Smooth muscle cell (in vitro differentiated cells): ENCODE data around the gene ARHGAP21. TPM values are rescaled to one million over a fixed set of nuclear protein-coding genes. Genes with fewer than 3 reads are reported as not detected.

Experiments
- DNase-seq: peaks from one replicate; lab custom pipeline; 2025; ENCODE audit not compliant: unreplicated experiment; lab: John Stamatoyannopoulos, UW
- H2AFZ ChIP-seq: fragments of 200-600 bp; sonication (generic); 2 replicates; pipeline ENCODE4 v1.6.0; 2016; ENCODE audit warnings: antibody characterized with exemption, low read depth, mild to moderate bottlenecking
- H3F3A ChIP-seq: fragments of 200-600 bp; sonication (generic); 2 replicates; pipeline ENCODE4 v1.6.0; 2017; ENCODE audit warnings: antibody characterized with exemption, low read depth
- H3K27ac ChIP-seq: fragments of 200-600 bp; sonication (generic); 2 replicates; pipeline ENCODE4 v1.5.1; 2016; ENCODE audit warnings: low read depth, mild to moderate bottlenecking
- H3K27me3 ChIP-seq: fragments of 200-600 bp; sonication (generic); 2 replicates; pipeline ENCODE4 v1.6.1; 2016; ENCODE audit warnings: low read depth, mild to moderate bottlenecking
- H3K36me3 ChIP-seq: fragments of 200-600 bp; sonication (generic); 2 replicates; pipeline ENCODE4 v1.5.1; 2016; ENCODE audit warnings: low read depth
- H3K4me1 ChIP-seq: fragments of 200-600 bp; sonication (generic); 2 replicates; pipeline ENCODE4 v1.5.1; 2016; ENCODE audit warnings: low read depth
- H3K4me2 ChIP-seq: fragments of 200-600 bp; sonication (generic); 2 replicates; pipeline ENCODE4 v1.6.0; 2016; ENCODE audit warnings: mild to moderate bottlenecking
- H3K4me3 ChIP-seq: fragments of 200-600 bp; sonication (generic); 2 replicates; pipeline ENCODE4 v1.5.1; 2016; ENCODE audit warnings: mild to moderate bottlenecking
- H3K79me2 ChIP-seq: fragments of 200-600 bp; sonication (generic); 2 replicates; pipeline ENCODE4 v1.6.0; 2016; ENCODE audit warnings: low read depth, mild to moderate bottlenecking
- H3K9ac ChIP-seq: fragments of 200-600 bp; sonication (generic); 2 replicates; pipeline ENCODE4 v1.6.0; 2016; ENCODE audit warnings: low read depth
- H3K9me3 ChIP-seq: fragments of 200-600 bp; sonication (generic); replicated peaks from 2 replicates; pipeline ENCODE4 v1.5.1; 2016; ENCODE audit warnings: low read depth
- H4K20me1 ChIP-seq: fragments of 200-600 bp; sonication (generic); 2 replicates; pipeline ENCODE4 v1.6.0; 2016; ENCODE audit warnings: low read depth
- WGBS: methylation state at CpG from one replicate; pipeline ENCODE4 v1.1.7; 2016; ENCODE audit warnings: low lambda C conversion rate; 5-methylcytosine and 5-hydroxymethylcytosine counted together
- polyA plus RNA-seq: library from polyadenylated mRNA; unstranded; fragments of >200 nt; fragmentation: Nextera tagmentation; extraction: Ambion mirVana; gene quantifications from 2 replicates; pipeline ENCODE4 v1.2.1, GENCODE V29; 2016
- total RNA-seq: library from RNA; depleted of rRNA; stranded (reverse); fragments of >200 nt; gene quantifications from 2 replicates; pipeline ENCODE4 v1.2.3, GENCODE V29; 2014
- TF ChIP-seq, protein P1 (sequence below): fragments of 200-600 bp; sonication (generic); IDR thresholded peaks from 2 replicates; pipeline ENCODE4 v1.5.1; 2017; ENCODE audit warnings: borderline replicate concordance, mild to moderate bottlenecking, antibody characterized with exemption; ENCODE audit not compliant: insufficient read depth, poor library complexity, severe bottlenecking

The ARHGAP21 gene
- total and polyA plus RNA-seq, 2 experiments from 2014 or later = 8.9 to 59.1 TPM

DNA sequence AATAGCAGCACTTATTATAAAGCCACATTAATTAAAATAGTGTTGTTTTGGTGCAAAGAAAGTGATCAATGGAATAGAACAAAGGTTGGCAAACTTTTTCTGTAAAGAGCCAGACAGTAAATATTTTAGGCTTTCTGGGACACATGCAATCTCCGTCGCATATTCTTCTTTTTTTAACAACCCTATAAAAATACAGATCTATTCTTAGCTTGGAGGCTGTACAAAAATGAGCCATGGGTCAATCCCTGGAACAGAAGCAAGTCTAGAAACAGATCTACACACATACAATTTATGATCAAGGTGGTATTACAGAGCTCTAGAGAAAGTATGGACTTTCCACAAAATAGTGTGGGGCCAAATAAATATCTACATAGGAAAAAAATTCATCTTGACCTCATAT lies 71.8 kb downstream of the ARHGAP21 start:
- Histone ChIP-seq H4K20me1 (peaks cover 38% of the 10 kb centered on the region), H3K79me2 (peaks cover 23% of the 10 kb centered on the region), H3K27ac (no peak overlapping the region), H3K36me3 (no peaks in the 10 kb centered on the region), H3K9ac (no peak overlapping the region), H3K27me3 (no peaks in the 10 kb centered on the region), H3K9me3 (no peaks in the 10 kb centered on the region), H3K4me3 (no peak overlapping the region), H3K4me1 (no peaks in the 10 kb centered on the region), H2AFZ (no peak overlapping the region), H3F3A (no peaks in the 10 kb centered on the region), H3K4me2 (no peak overlapping the region)
- 38% methylated on average over 2 of the region's 2 CpGs for WGBS
- no peak for DNase-seq
- TF ChIP-seq, protein P1, sequence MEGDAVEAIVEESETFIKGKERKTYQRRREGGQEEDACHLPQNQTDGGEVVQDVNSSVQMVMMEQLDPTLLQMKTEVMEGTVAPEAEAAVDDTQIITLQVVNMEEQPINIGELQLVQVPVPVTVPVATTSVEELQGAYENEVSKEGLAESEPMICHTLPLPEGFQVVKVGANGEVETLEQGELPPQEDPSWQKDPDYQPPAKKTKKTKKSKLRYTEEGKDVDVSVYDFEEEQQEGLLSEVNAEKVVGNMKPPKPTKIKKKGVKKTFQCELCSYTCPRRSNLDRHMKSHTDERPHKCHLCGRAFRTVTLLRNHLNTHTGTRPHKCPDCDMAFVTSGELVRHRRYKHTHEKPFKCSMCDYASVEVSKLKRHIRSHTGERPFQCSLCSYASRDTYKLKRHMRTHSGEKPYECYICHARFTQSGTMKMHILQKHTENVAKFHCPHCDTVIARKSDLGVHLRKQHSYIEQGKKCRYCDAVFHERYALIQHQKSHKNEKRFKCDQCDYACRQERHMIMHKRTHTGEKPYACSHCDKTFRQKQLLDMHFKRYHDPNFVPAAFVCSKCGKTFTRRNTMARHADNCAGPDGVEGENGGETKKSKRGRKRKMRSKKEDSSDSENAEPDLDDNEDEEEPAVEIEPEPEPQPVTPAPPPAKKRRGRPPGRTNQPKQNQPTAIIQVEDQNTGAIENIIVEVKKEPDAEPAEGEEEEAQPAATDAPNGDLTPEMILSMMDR = no peak

DNA sequence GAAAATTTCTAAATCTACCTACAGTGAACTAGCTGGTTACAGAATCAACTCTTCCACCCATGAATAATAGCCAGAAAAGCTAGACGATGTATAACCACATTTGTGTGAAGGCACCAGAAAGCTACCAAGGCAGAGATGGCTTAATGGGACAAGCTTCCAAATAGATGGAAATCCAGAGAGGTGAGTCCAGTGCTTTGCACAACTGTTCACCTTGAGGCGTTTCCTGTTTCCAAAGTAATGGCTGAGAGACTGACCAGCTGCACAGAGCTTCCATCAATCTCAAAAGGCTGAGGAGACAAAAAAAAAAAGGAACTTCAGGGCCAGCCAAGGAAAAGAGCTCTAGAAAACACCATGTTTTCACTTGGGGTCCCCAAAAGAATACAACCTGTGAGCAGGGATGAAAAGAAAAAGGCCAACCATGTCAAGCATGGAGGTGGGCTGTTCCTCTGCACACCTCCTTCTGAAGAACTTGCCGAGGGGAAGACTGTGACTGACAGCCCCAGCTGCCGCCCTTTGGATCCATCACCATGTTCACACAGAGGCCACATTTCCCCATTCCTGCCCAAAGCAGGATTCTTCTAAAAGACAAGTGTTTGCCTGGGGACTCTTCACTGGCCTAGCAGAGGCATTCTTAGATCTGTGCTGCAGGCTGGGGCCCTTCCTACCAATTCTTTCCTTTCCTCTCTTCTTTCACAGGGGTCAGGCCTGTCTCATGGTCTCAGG lies 72.9 kb downstream of the ARHGAP21 start:
- Histone ChIP-seq H3K9me3 (no peaks in the 10 kb centered on the region), H3K79me2 (peaks cover 26% of the 10 kb centered on the region), H3K4me1 (no peaks in the 10 kb centered on the region), H3K27ac (no peak overlapping the region), H2AFZ (no peak overlapping the region), H3K9ac (no peak overlapping the region), H3K27me3 (no peaks in the 10 kb centered on the region), H4K20me1 (peaks cover 39% of the 10 kb centered on the region), H3K4me3 (no peak overlapping the region), H3K4me2 (no peak overlapping the region), H3F3A (no peaks in the 10 kb centered on the region), H3K36me3 (no peaks in the 10 kb centered on the region)
- TF ChIP-seq, protein P1 = no peak
- no peak for DNase-seq
- 95% methylated on average over 4 of the region's 4 CpGs for WGBS

- Histone ChIP-seq H3K4me2 (no peak overlapping the region), H3K4me3 (no peak overlapping the region), H2AFZ (no peak overlapping the region), H3K27ac (no peak overlapping the region), H3K36me3 (no peaks in the 10 kb centered on the region), H3K4me1 (no peaks in the 10 kb centered on the region), H3F3A (no peaks in the 10 kb centered on the region), H3K27me3 (no peaks in the 10 kb centered on the region), H3K79me2 (peaks cover 24% of the 10 kb centered on the region), H3K9me3 (no peaks in the 10 kb centered on the region), H4K20me1 (peaks cover 41% of the 10 kb centered on the region), H3K9ac (no peak overlapping the region)
- DNase-seq = no peak
- TF ChIP-seq, protein P1 = no peak
Observed at GRCh38 chr10:24645784-24646183, 77.9 kb downstream of the ARHGAP21 start.

GRCh38 chr10:24645022-24645421 lies 78.7 kb downstream of the ARHGAP21 start:
- DNase-seq = no peak
- Histone ChIP-seq H3K9ac (no peak overlapping the region), H3F3A (no peaks in the 10 kb centered on the region), H3K27ac (no peak overlapping the region), H3K9me3 (no peaks in the 10 kb centered on the region), H3K4me3 (no peak overlapping the region), H3K4me1 (no peaks in the 10 kb centered on the region), H3K79me2 (peaks cover 24% of the 10 kb centered on the region), H3K36me3 (no peaks in the 10 kb centered on the region), H2AFZ (no peak overlapping the region), H3K27me3 (no peaks in the 10 kb centered on the region), H4K20me1 (peaks cover 36% of the 10 kb centered on the region), H3K4me2 (no peak overlapping the region)
- TF ChIP-seq, protein P1 = no peak
